GM12874 (cell line): ENCODE data around the gene NBAS.

Source experiments
- TF ChIP-seq, protein P1 (sequence below): IDR thresholded peaks from 2 replicates; pipeline ENCODE4 v1.5.1; 2011; ENCODE audit warnings: low read depth, mild to moderate bottlenecking, control low read depth, low read length, moderate library complexity; ENCODE audit not compliant: insufficient read depth

Gene NBAS

DNA sequence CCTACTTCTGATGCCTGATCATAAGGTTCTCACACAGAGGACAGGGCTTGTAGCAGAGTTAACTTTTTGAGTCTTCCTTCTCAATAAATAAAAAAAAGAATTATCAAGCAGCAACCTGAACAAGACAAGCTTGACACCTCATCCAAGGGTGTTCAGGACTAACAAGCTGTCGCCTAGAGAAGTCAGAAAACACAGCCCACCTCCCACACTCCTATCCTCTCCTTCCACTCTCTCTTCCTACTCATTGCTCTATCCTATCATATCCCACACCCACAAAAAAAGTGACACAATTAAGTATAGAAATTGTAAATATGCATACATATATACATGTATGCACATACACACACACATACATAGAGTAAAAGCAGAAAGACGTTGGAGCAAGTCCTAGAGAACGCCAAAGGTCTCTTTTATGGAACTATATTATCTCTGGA, 5.4 kb downstream of the NBAS start:
- TF ChIP-seq, protein P1, sequence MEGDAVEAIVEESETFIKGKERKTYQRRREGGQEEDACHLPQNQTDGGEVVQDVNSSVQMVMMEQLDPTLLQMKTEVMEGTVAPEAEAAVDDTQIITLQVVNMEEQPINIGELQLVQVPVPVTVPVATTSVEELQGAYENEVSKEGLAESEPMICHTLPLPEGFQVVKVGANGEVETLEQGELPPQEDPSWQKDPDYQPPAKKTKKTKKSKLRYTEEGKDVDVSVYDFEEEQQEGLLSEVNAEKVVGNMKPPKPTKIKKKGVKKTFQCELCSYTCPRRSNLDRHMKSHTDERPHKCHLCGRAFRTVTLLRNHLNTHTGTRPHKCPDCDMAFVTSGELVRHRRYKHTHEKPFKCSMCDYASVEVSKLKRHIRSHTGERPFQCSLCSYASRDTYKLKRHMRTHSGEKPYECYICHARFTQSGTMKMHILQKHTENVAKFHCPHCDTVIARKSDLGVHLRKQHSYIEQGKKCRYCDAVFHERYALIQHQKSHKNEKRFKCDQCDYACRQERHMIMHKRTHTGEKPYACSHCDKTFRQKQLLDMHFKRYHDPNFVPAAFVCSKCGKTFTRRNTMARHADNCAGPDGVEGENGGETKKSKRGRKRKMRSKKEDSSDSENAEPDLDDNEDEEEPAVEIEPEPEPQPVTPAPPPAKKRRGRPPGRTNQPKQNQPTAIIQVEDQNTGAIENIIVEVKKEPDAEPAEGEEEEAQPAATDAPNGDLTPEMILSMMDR = no peak

DNA sequence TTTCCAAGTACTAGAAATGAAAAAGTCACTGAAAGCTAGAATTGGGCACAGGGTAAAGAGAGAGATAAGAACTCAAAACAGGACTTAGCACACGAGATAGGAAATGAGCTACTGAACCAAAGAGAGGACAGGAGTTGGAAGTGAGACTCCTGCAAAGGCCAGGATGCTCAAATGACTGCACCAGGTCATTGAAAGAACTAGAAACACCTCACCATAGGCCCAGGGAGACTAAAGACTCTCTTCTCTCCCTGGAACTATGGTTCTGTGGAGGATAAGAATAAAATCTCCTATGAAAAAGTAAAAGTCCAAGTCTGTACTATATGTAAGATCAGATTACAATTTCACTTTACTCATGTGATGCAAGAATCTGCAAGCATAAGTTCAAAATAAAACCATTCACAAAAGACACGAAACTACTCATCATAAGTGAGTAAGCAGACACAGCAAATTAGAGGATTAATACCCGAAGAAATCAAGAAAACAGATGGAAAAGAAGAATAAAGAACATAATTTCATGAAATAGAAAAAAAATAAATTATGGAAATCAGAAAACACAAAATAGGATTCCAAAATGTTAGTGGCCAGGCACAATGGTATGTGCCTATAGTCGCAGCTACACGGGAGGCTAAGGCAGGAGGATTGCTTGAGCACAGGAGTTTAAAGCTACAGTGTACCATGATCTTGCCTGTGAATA, 6.5 kb downstream of the NBAS start:
- TF ChIP-seq, protein P1 = no peak

DNA sequence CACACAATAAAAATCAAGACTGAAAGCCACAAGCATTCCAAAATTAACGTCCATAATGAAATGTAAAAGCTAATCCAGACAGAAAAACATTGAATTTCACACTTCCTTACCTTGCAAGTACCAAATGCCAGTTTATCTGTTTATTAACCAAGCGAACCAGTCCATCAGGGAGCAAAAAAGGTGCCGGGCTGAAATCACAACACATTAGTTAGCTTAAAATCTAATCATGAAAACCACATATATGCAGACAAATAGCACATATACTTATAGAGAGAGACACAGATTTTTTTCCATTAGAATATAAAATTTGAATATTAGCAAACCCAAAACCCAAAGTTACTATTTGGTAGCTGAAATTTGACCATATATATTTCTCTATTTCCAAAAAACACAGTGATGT, 7.2 kb downstream of the NBAS start:
- TF ChIP-seq, protein P1 = no peak

DNA sequence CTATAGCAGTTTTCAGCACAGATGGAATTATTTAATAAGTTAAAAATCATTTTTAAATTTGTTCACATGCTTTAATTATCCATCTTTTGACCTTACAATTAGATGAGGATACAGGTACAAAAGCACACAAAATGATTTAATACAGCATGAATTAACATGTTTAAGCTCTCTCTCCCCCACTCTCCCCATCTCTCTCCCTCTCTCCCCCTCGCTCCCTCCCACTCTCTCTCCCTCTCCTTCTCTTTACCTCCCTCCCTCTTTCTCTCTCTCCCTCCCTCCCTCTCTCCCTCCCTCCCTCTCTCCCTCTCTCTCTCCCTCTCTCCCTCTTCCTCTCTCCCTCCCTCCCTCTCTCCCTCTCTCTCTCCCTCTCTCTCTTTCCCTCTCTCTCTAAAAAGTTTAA, 7.6 kb downstream of the NBAS start:
- TF ChIP-seq, protein P1 = no peak

DNA sequence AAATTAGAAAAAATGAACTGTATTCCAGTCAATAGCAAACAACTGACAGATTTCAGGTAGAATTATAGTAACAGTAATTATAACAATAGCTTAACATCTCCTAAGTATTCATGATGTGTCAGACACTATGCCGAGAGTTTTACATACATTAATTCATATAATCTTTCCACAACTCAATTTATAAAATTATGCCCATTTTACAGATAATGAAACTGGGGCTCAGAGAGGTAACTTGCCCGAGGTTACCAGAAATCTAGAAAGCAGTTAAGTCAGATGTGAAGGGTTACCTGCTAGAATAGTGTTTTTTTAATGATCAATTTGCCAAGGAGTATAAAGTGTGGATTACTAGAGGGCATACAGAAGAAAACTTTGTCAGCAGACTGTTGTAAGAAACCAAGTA, 12.2 kb downstream of the NBAS start:
- TF ChIP-seq, protein P1 = no peak

DNA sequence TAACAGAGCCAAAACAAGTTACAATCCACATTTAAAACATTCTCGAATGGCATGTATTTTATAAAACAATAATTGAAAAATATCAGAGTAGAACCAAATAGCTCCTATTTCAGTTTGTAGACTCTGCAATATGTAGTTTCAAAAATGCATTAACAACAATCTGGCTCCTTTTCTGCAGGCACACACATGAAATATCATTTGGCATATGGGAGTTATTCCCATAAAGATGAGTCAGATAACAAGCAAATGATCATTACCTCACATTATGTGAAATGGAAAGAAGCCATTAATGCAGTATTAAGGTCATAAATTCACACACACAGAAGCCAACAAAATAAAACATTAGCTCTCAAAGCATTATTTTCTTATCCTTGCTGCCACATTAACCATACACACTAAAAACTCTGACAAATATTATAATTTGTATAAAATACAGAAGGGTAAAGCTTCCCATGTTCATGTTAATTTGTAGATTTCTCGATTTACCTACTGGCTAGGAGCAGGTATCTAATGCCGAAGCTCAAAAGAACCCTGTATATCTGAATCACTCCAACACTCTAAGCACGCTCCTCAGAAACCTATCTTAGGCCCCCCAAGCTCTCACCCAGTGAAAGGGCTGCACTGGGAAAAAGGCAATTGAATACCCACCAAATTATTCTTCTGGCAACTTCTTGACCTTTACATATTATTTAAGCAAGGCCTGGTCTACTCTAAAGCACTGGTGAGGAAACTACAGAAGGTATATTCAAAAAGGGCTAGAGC, 13.8 kb downstream of the NBAS start:
- TF ChIP-seq, protein P1 = no peak

DNA sequence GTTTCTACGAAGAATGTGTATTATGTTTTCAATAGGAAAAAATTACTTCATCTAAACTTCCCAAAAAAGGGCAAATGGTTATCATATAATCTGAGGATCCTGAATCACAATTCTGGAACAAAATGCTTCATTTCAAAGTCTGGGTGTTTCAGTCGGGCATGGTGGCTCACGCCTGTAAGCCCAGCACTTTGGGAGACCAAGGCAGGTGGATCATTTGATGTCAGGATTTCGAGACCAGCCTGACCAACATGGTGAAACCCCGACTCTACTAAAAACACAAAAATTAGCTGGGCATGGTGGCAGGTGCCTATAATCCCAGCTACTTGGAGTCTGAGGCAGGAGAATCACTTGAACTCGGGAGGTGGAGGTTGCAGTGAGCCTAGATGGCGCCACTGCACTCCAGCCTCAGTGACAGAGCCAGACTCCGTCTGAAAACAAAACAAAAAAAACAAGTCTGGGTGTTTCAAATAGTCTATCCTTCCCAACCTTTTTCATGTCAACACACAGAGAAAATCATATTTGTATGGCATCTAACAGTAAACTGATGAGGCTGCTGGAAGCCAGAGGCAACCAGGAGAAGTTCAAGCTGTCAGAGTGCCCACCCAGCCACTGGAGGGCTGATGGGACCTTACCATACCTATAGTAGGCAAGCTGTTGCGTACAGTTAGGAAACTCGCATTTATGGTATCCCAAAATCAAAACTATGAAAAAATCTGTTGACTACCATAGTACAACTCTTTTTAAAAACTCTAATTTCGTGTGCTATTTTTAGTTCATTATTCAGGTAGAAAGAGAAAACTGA, 14.6 kb downstream of the NBAS start:
- TF ChIP-seq, protein P1 = peak; percentile 34; the same call in 1 of the 2 replicates
